ENCODE results near the gene EEIG1.

The EEIG1 gene

GRCh38 chr9:127959841-127960409 lies 20.9 kb downstream of the EEIG1 start:
- DNase-seq (ENCODE audit: low read depth): no peak

- no peak for DNase-seq (ENCODE audit: low read depth)
These were observed 21.4 kb downstream of the EEIG1 start for GRCh38 chr9:127959398-127959797.

- DNase-seq (ENCODE audit: low read depth): no peak
These were observed 22.1 kb downstream of the EEIG1 start for GRCh38 chr9:127958728-127959127.

- DNase-seq (ENCODE audit: low read depth): no peak
These were observed 25.3 kb downstream of the EEIG1 start for GRCh38 chr9:127955294-127956015.

- no peak for DNase-seq (ENCODE audit: low read depth)
These were observed 25.9 kb downstream of the EEIG1 start for GRCh38 chr9:127954831-127955293.

- no peak for DNase-seq (ENCODE audit: low read depth)
These were observed 26.9 kb downstream of the EEIG1 start for GRCh38 chr9:127953768-127954505.

- no peak for DNase-seq (ENCODE audit: low read depth)
These were observed 27.6 kb downstream of the EEIG1 start for GRCh38 chr9:127953154-127953553.

GRCh38 chr9:127950513-127951289 lies 30.1 kb downstream of the EEIG1 start:
- no peak for DNase-seq (ENCODE audit: low read depth)

GRCh38 chr9:127949827-127950512 lies 30.8 kb downstream of the EEIG1 start:
- no peak for DNase-seq (ENCODE audit: low read depth)

GRCh38 chr9:127947841-127948710 lies 32.7 kb downstream of the EEIG1 start:
- no peak for DNase-seq (ENCODE audit: low read depth)

- DNase-seq (ENCODE audit: low read depth): no peak
These were observed 34.1 kb downstream of the EEIG1 start for GRCh38 chr9:127946728-127947127.

GRCh38 chr9:127945942-127946341 lies 34.8 kb downstream of the EEIG1 start:
- DNase-seq (ENCODE audit: low read depth): no peak

- no peak for DNase-seq (ENCODE audit: low read depth)
These were observed 35.5 kb downstream of the EEIG1 start for GRCh38 chr9:127945338-127945737.

GRCh38 chr9:127944586-127945218 lies 36.1 kb downstream of the EEIG1 start:
- DNase-seq (ENCODE audit: low read depth): no peak

GRCh38 chr9:127943731-127944144 lies 37.1 kb downstream of the EEIG1 start:
- DNase-seq (ENCODE audit: low read depth): no peak

- DNase-seq (ENCODE audit: low read depth): no peak
These were observed 37.7 kb downstream of the EEIG1 start for GRCh38 chr9:127943011-127943662.

GRCh38 chr9:127942216-127943010 lies 38.4 kb downstream of the EEIG1 start:
- no peak for DNase-seq (ENCODE audit: low read depth)

- no peak for DNase-seq (ENCODE audit: low read depth)
These were observed 38.9 kb downstream of the EEIG1 start for GRCh38 chr9:127941961-127942215.

Data from non-pigmented ciliary epithelial cell (primary cell).